H9 (cell line): ENCODE results near the gene ST3GAL5. TPM values are rescaled to one million over a fixed set of nuclear protein-coding genes. Genes with fewer than 3 reads are reported as not detected.
A peak's percentile ranks its signal among the peaks of the same experiment; 100 is the strongest.

Source experiments
- DNase-seq: peaks from one replicate; pipeline ENCODE4 v3.0.0-alpha.2; 2017
- H2AFZ ChIP-seq: one replicate; pipeline ENCODE4 v1.6.1; 2013; ENCODE audit warnings: mild to moderate bottlenecking, low read length, control low read depth, moderate library complexity
- H2AK5ac ChIP-seq: 2 replicates; pipeline ENCODE4 v1.6.1; 2013; ENCODE audit warnings: low read length, control low read depth, mixed read lengths; ENCODE audit not compliant: insufficient read length
- H2BK120ac ChIP-seq: one replicate; pipeline ENCODE4 v1.6.1; 2013; ENCODE audit warnings: low read depth, mild to moderate bottlenecking, low read length, control low read depth, inconsistent platforms; ENCODE audit not compliant: poor library complexity, severe bottlenecking
- H2BK12ac ChIP-seq: 2 replicates; pipeline ENCODE4 v1.6.1; 2013; ENCODE audit warnings: low read length, control low read depth, mixed read lengths, low read depth; ENCODE audit not compliant: insufficient read length
- H2BK15ac ChIP-seq: 2 replicates; pipeline ENCODE4 v1.6.1; 2013; ENCODE audit warnings: low read depth, low read length, control low read depth
- H2BK20ac ChIP-seq: one replicate; pipeline ENCODE4 v1.6.1; 2013; ENCODE audit warnings: low read depth, mild to moderate bottlenecking, low read length, control low read depth, inconsistent platforms; ENCODE audit not compliant: poor library complexity, severe bottlenecking
- H2BK5ac ChIP-seq: 2 replicates; pipeline ENCODE4 v1.6.1; 2013; ENCODE audit warnings: low read length, control low read depth, mixed read lengths; ENCODE audit not compliant: insufficient read length
- H3K14ac ChIP-seq: 2 replicates; pipeline ENCODE4 v1.6.1; 2013; ENCODE audit warnings: low read length, control low read depth; ENCODE audit not compliant: insufficient read depth
- H3K18ac ChIP-seq: 2 replicates; pipeline ENCODE4 v1.6.1; 2013; ENCODE audit warnings: low read depth, mild to moderate bottlenecking, mixed read lengths, low read length, control low read depth; ENCODE audit not compliant: insufficient read length
- H3K23ac ChIP-seq: 2 replicates; pipeline ENCODE4 v1.6.1; 2013; ENCODE audit warnings: low read length, control low read depth, mixed read lengths, low read depth; ENCODE audit not compliant: insufficient read length
- H3K23me2 ChIP-seq: 2 replicates; pipeline ENCODE4 v1.6.1; 2013; ENCODE audit warnings: low read depth, mild to moderate bottlenecking, mixed read lengths, low read length, control low read depth; ENCODE audit not compliant: insufficient read length, poor library complexity, severe bottlenecking
- H3K27ac ChIP-seq: 2 replicates; pipeline ENCODE4 v1.5.1; 2013; ENCODE audit warnings: low read length, control low read depth, mixed read lengths, low read depth; ENCODE audit not compliant: insufficient read length
- H3K27me3 ChIP-seq: 2 replicates; pipeline ENCODE4 v1.6.1; 2013; ENCODE audit warnings: low read length, control low read depth, inconsistent platforms; ENCODE audit not compliant: insufficient read depth
- H3K4ac ChIP-seq: 2 replicates; pipeline ENCODE4 v1.6.1; 2013; ENCODE audit warnings: low read depth, mild to moderate bottlenecking, control low read depth, inconsistent platforms, low read length, moderate library complexity
- H3K4me1 ChIP-seq: 2 replicates; pipeline ENCODE4 v1.6.1; 2013; ENCODE audit warnings: low read length, control low read depth, inconsistent platforms; ENCODE audit not compliant: insufficient read depth
- H3K4me2 ChIP-seq: 2 replicates; pipeline ENCODE4 v1.6.1; 2013; ENCODE audit warnings: low read length, control low read depth, mixed read lengths; ENCODE audit not compliant: insufficient read length, insufficient read depth
- H3K56ac ChIP-seq: 2 replicates; pipeline ENCODE4 v1.6.1; 2013; ENCODE audit warnings: low read depth, mild to moderate bottlenecking, mixed read lengths, low read length, control low read depth; ENCODE audit not compliant: insufficient read length
- H3K79me1 ChIP-seq: 2 replicates; pipeline ENCODE4 v1.6.1; 2013; ENCODE audit warnings: low read depth, mild to moderate bottlenecking, moderate library complexity, low read length, control low read depth, inconsistent platforms; ENCODE audit not compliant: insufficient read depth, poor library complexity, severe bottlenecking
- H3K79me2 ChIP-seq: 2 replicates; pipeline ENCODE4 v1.6.1; 2013; ENCODE audit warnings: low read length, control low read depth, inconsistent platforms; ENCODE audit not compliant: insufficient read depth
- H3K9ac ChIP-seq: 2 replicates; pipeline ENCODE4 v1.6.1; 2013; ENCODE audit warnings: low read length, control low read depth, mixed read lengths; ENCODE audit not compliant: insufficient read length; ENCODE audit errors: extremely low read depth
- H3K9me3 ChIP-seq: one replicate; pipeline ENCODE4 v1.6.1; 2013; ENCODE audit warnings: low read depth, low read length, inconsistent platforms; ENCODE audit not compliant: control insufficient read depth
- H3T11ph ChIP-seq: one replicate; pipeline ENCODE4 v1.6.1; 2013; ENCODE audit warnings: mild to moderate bottlenecking, low read length, control low read depth, inconsistent platforms
- H4K20me1 ChIP-seq: one replicate; pipeline ENCODE4 v1.6.1; 2013; ENCODE audit not compliant: control insufficient read depth, insufficient read length, insufficient read depth
- H4K5ac ChIP-seq: 2 replicates; pipeline ENCODE4 v1.6.1; 2013; ENCODE audit warnings: low read depth, mild to moderate bottlenecking, mixed read lengths, low read length, control low read depth; ENCODE audit not compliant: insufficient read length
- H4K8ac ChIP-seq: replicated peaks from 2 replicates; pipeline ENCODE4 v1.6.1; 2013; ENCODE audit warnings: low read length, control low read depth, mixed read lengths, low read depth; ENCODE audit not compliant: insufficient read length
- H4K91ac ChIP-seq: 2 replicates; pipeline ENCODE4 v1.6.1; 2013; ENCODE audit warnings: low read depth, mild to moderate bottlenecking, moderate library complexity, mixed read lengths, low read length, control low read depth; ENCODE audit not compliant: insufficient read length
- H3K27ac Mint-ChIP-seq, 3 experiments: 2 replicates in 2 of 3; 3 replicates in 1 of 3; pipeline ENCODE4 v1.8.0; 2020 to 2021; ENCODE audit warnings: mixed read lengths in 3 of 3, mild to moderate bottlenecking in 1 of 3, moderate library complexity in 1 of 3
- H3K27me3 Mint-ChIP-seq: 2 replicates; pipeline ENCODE4 v1.8.0; 2021; ENCODE audit warnings: low read depth, mild to moderate bottlenecking, moderate library complexity, mixed read lengths
- H3K36me3 Mint-ChIP-seq, 3 experiments: 2 replicates in 2 of 3; 3 replicates in 1 of 3; pipeline ENCODE4 v1.8.0; 2020 to 2021; ENCODE audit warnings: low read depth in 3 of 3, mixed read lengths in 3 of 3; ENCODE audit not compliant: insufficient read depth in 1 of 3
- H3K4me1 Mint-ChIP-seq, 2 experiments: 2 replicates each; pipeline ENCODE4 v1.8.0; 2020; ENCODE audit warnings: mixed read lengths in 2 of 2
- H3K4me3 Mint-ChIP-seq, 2 experiments: 2 replicates in 1 of 2; 3 replicates in 1 of 2; pipeline ENCODE4 v1.8.0; 2020 to 2021; ENCODE audit warnings: mild to moderate bottlenecking in 2 of 2, mixed read lengths in 2 of 2, moderate library complexity in 1 of 2
- H3K9me3 Mint-ChIP-seq, 2 experiments: 2 replicates in 1 of 2; 3 replicates in 1 of 2; pipeline ENCODE4 v1.8.0; 2020; ENCODE audit warnings: mild to moderate bottlenecking in 2 of 2, mixed read lengths in 2 of 2, moderate library complexity in 1 of 2
- WGBS: extraction: QIAGEN DNeasy Blood & Tissue Kit; methylation state at CpG from one replicate; pipeline ENCODE4 v1.1.7; 2013; ENCODE audit warnings: missing lambda C conversion rate, low lambda C conversion rate, mixed read lengths; ENCODE audit not compliant: insufficient read length; ENCODE audit errors: extremely low coverage; 5-methylcytosine and 5-hydroxymethylcytosine counted together
- total RNA-seq: library from RNA; stranded (reverse); gene quantifications from 2 replicates; pipeline ENCODE4 v1.2.1, GENCODE V29; 2021
- TF ChIP-seq, protein P1 (sequence below): fragments of 200-600 bp; sonication (generic); conservative IDR thresholded peaks from 3 replicates; pipeline ENCODE4 v1.8.0; 2021; ENCODE audit warnings: antibody characterized with exemption, mild to moderate bottlenecking

Gene ST3GAL5
- total RNA-seq, 1 experiment from 2014 or later: 3.3 TPM

- no CpG with 5 or more reads among the region's 11 CpGs for WGBS
- H3K4me3 Mint-ChIP-seq: no peak overlapping the region
- no peak overlapping the region for H2BK20ac ChIP-seq
- no peaks in the 10 kb centered on the region for H3K36me3 Mint-ChIP-seq
- peak overlapping the region in 1 of 3 experiments; percentile 80; a peak in 1 of 7 replicates for H3K27ac Mint-ChIP-seq
- no peaks in the 10 kb centered on the region for H3K27me3 ChIP-seq
- H3K9me3 ChIP-seq: no peaks in the 10 kb centered on the region
- no peak overlapping the region for H3K9ac ChIP-seq
- no peak overlapping the region for H3K14ac ChIP-seq
- no peak overlapping the region for H2AFZ ChIP-seq
- H2BK15ac ChIP-seq: no peak overlapping the region
- no peaks in the 10 kb centered on the region for H3K79me1 ChIP-seq
- no peak overlapping the region for H3K56ac ChIP-seq
- no peaks in the 10 kb centered on the region for H3K79me2 ChIP-seq
- no peaks in the 10 kb centered on the region for H4K20me1 ChIP-seq
- no peaks in the 10 kb centered on the region; the same call in 1 of the 2 replicates for H3K4me1 ChIP-seq
- TF ChIP-seq, protein P1, sequence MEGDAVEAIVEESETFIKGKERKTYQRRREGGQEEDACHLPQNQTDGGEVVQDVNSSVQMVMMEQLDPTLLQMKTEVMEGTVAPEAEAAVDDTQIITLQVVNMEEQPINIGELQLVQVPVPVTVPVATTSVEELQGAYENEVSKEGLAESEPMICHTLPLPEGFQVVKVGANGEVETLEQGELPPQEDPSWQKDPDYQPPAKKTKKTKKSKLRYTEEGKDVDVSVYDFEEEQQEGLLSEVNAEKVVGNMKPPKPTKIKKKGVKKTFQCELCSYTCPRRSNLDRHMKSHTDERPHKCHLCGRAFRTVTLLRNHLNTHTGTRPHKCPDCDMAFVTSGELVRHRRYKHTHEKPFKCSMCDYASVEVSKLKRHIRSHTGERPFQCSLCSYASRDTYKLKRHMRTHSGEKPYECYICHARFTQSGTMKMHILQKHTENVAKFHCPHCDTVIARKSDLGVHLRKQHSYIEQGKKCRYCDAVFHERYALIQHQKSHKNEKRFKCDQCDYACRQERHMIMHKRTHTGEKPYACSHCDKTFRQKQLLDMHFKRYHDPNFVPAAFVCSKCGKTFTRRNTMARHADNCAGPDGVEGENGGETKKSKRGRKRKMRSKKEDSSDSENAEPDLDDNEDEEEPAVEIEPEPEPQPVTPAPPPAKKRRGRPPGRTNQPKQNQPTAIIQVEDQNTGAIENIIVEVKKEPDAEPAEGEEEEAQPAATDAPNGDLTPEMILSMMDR: no peak
- no peaks in the 10 kb centered on the region for H3K23me2 ChIP-seq
- no peaks in the 10 kb centered on the region for H3K9me3 Mint-ChIP-seq
- no peak overlapping the region for H3K23ac ChIP-seq
- no peak overlapping the region for H4K91ac ChIP-seq
- H3K27ac ChIP-seq: no peak overlapping the region
- no peak overlapping the region for H2AK5ac ChIP-seq
- H3T11ph ChIP-seq: no peak overlapping the region
- peaks cover 7 to 16% of the 10 kb centered on the region in 2 experiments for H3K4me1 Mint-ChIP-seq
- DNase-seq: no peak
- no peak overlapping the region for H4K8ac ChIP-seq
- H4K5ac ChIP-seq: no peak overlapping the region
- H2BK5ac ChIP-seq: no peak overlapping the region
- no peak overlapping the region for H2BK12ac ChIP-seq
- no peaks in the 10 kb centered on the region for H3K27me3 Mint-ChIP-seq
- H3K18ac ChIP-seq: no peak overlapping the region
- H3K4ac ChIP-seq: no peak overlapping the region
- H2BK120ac ChIP-seq: no peak overlapping the region
- no peak overlapping the region for H3K4me2 ChIP-seq
Observed at GRCh38 chr2:85867556-85868292, 21.1 kb downstream of the ST3GAL5 start.
